Left ventricle myocardium inferior (tissue), 1 donor: ENCODE data around the gene PLCB1. TPM values are rescaled to one million over a fixed set of nuclear protein-coding genes. Genes with fewer than 3 reads are reported as not detected.

Experiments
- DNase-seq: peaks from one replicate; pipeline ENCODE4 v3.0.0-alpha.2; 2020
- H3K27ac ChIP-seq: fragments of 200-600 bp; replicated peaks from 2 replicates; pipeline ENCODE4 v1.8.0; 2021
- H3K27me3 ChIP-seq: fragments of 200-600 bp; 2 replicates; pipeline ENCODE4 v1.8.0; 2021; ENCODE audit warnings: low read depth
- H3K36me3 ChIP-seq: fragments of 200-600 bp; 2 replicates; pipeline ENCODE4 v1.8.0; 2021
- H3K4me1 ChIP-seq: fragments of 200-600 bp; 2 replicates; pipeline ENCODE4 v1.8.0; 2021
- H3K4me3 ChIP-seq: fragments of 200-600 bp; 2 replicates; pipeline ENCODE4 v1.8.0; 2021; ENCODE audit warnings: mild to moderate bottlenecking, moderate library complexity
- H3K9me3 ChIP-seq: fragments of 200-600 bp; replicated peaks from 2 replicates; pipeline ENCODE4 v1.8.0; 2021
- CTCF ChIP-seq: fragments of 200-600 bp; IDR thresholded peaks from 2 replicates; pipeline ENCODE4 v1.8.0; 2021; ENCODE audit warnings: antibody characterized with exemption, mild to moderate bottlenecking, borderline replicate concordance
- intact Hi-C: fragments of 100-400 bp; cut with micrococcal nuclease; formaldehyde crosslinking; loops from one replicate; pipeline ENCODE4 v1.11.0; 2022
- total RNA-seq: library from RNA; stranded (reverse); fragmentation: NEBNext Ultra II Directional; extraction: Animal tissue kit (Norgen Biotek cat#: 25700); gene quantifications from one replicate; pipeline ENCODE4 v1.2.1, GENCODE V29; 2021
- donor health status: DM: no; HTN: yes; CAD: no; lungs with severe emphysema.

Gene PLCB1
- total RNA-seq, 1 donor from 2014 or later = 6.0 TPM

- no peaks in the 10 kb centered on the region for H3K27me3 ChIP-seq
- no peak for TF ChIP-seq CTCF
- H3K36me3 ChIP-seq = no peaks in the 10 kb centered on the region
- H3K9me3 ChIP-seq = no peaks in the 10 kb centered on the region
- H3K4me3 ChIP-seq = no peak overlapping the region
- H3K4me1 ChIP-seq = peaks cover 24% of the 10 kb centered on the region
- intact Hi-C loops = loop anchor here (10.0 kb wide), 2 partner anchors 88 to 278 kb away; no protein-coding TSS in a partner anchor
- peak overlapping the region; percentile 79 for H3K27ac ChIP-seq
- DNase-seq = no peak
Measured at GRCh38 chr20:8856668-8857067, 724.6 kb downstream of the PLCB1 start.

- Histone ChIP-seq H3K4me1 (peaks cover 23% of the 10 kb centered on the region), H3K27ac (peak overlapping the region; percentile 28), H3K4me3 (no peak overlapping the region), H3K36me3 (no peaks in the 10 kb centered on the region), H3K27me3 (no peaks in the 10 kb centered on the region), H3K9me3 (no peaks in the 10 kb centered on the region)
- no peak for DNase-seq
- intact Hi-C loops = loop anchor here (10.0 kb wide), 2 partner anchors 87 to 277 kb away; no protein-coding TSS in a partner anchor
- TF ChIP-seq CTCF = no peak
Measured at GRCh38 chr20:8858181-8858787, 726.2 kb downstream of the PLCB1 start.

- no peak for DNase-seq
- intact Hi-C loops = no loop called here
- Histone ChIP-seq H3K36me3 (no peaks in the 10 kb centered on the region), H3K9me3 (no peaks in the 10 kb centered on the region), H3K27ac (no peak overlapping the region), H3K4me3 (no peak overlapping the region), H3K27me3 (no peaks in the 10 kb centered on the region), H3K4me1 (peaks cover 5% of the 10 kb centered on the region)
- no peak for TF ChIP-seq CTCF
Measured at GRCh38 chr20:8860011-8860495, 728.0 kb downstream of the PLCB1 start.

- no peak for DNase-seq
- H3K27me3 ChIP-seq = no peaks in the 10 kb centered on the region
- TF ChIP-seq CTCF = no peak
- peaks cover 13% of the 10 kb centered on the region for H3K4me1 ChIP-seq
- no peak overlapping the region for H3K27ac ChIP-seq
- no peak overlapping the region for H3K4me3 ChIP-seq
- H3K36me3 ChIP-seq = no peaks in the 10 kb centered on the region
- intact Hi-C loops = no loop called here
- no peaks in the 10 kb centered on the region for H3K9me3 ChIP-seq
Measured at GRCh38 chr20:8862092-8862491, 730.0 kb downstream of the PLCB1 start.

- TF ChIP-seq CTCF = no peak
- intact Hi-C loops = no loop called here
Measured at GRCh38 chr20:8865636-8866035, 733.6 kb downstream of the PLCB1 start.

More at GRCh38 chr20:8865636-8866035, 733.6 kb downstream of the PLCB1 start:
- no peaks in the 10 kb centered on the region for H3K9me3 ChIP-seq
- H3K36me3 ChIP-seq = no peaks in the 10 kb centered on the region
- H3K4me1 ChIP-seq = peaks cover 13% of the 10 kb centered on the region
- H3K4me3 ChIP-seq = no peak overlapping the region
- H3K27ac ChIP-seq = no peak overlapping the region
- H3K27me3 ChIP-seq = no peaks in the 10 kb centered on the region
- DNase-seq = no peak
